CD8-positive, alpha-beta memory T cell (primary cell): ENCODE data around the gene CORO2B. TPM values are rescaled to one million over a fixed set of nuclear protein-coding genes. Genes with fewer than 3 reads are reported as not detected.

Source experiments
- CTCF ChIA-PET: fragments of 350-600 bp; sonication (Branson Sonifier 250); formaldehyde crosslinking; loops from one replicate; lab custom pipeline; 2021; ENCODE audit warnings: antibody characterized with exemption; lab: Charles Lee
- POLR2A ChIA-PET: fragments of 350-600 bp; sonication (Branson Sonifier 250); formaldehyde crosslinking; loops from one replicate; lab custom pipeline; 2021; ENCODE audit warnings: antibody characterized with exemption; lab: Charles Lee
- DNase-seq, 5 donors: peaks; one replicate each; pipeline versions ENCODE4 v3.0.0 to v3.0.0-alpha.2; 2020 to 2022; ENCODE audit warnings: mixed read lengths in 1 of 5
- H3K27ac ChIP-seq: one replicate; pipeline ENCODE4 v1.7.0; 2013; ENCODE audit warnings: low read depth, mild to moderate bottlenecking, low read length, moderate library complexity
- H3K27me3 ChIP-seq: 2 replicates; pipeline ENCODE4 v1.7.0; 2013; ENCODE audit warnings: low read length, mild to moderate bottlenecking; ENCODE audit not compliant: insufficient read depth, poor library complexity, severe bottlenecking
- H3K36me3 ChIP-seq: 2 replicates; pipeline ENCODE4 v1.7.0; 2013; ENCODE audit warnings: mild to moderate bottlenecking, low read length, moderate library complexity; ENCODE audit not compliant: insufficient read depth
- H3K4me1 ChIP-seq: 2 replicates; pipeline ENCODE4 v1.7.0; 2013; ENCODE audit warnings: mild to moderate bottlenecking, low read length, moderate library complexity; ENCODE audit not compliant: insufficient read depth
- H3K4me3 ChIP-seq: 2 replicates; pipeline ENCODE4 v1.7.0; 2013; ENCODE audit warnings: mild to moderate bottlenecking, low read length
- H3K9me3 ChIP-seq: 2 replicates; pipeline ENCODE4 v1.7.0; 2013; ENCODE audit warnings: mild to moderate bottlenecking, low read length
- H3K27ac Mint-ChIP-seq, 8 donors: one replicate each; pipeline ENCODE4 v1.8.0; 2020 to 2021; ENCODE audit warnings: mixed read lengths in 8 of 8, mild to moderate bottlenecking in 6 of 8, inconsistent platforms in 3 of 8, moderate library complexity in 3 of 8
- H3K27me3 Mint-ChIP-seq, 2 donors: one replicate each; pipeline ENCODE4 v1.8.0; 2020 to 2021; ENCODE audit warnings: mixed read lengths in 2 of 2, mild to moderate bottlenecking in 1 of 2, moderate library complexity in 1 of 2
- H3K36me3 Mint-ChIP-seq, 3 donors: one replicate each; pipeline ENCODE4 v1.8.0; 2020 to 2021; ENCODE audit warnings: mixed read lengths in 3 of 3, inconsistent platforms in 1 of 3, mild to moderate bottlenecking in 1 of 3
- H3K4me1 Mint-ChIP-seq, 3 donors: one replicate each; pipeline ENCODE4 v1.8.0; 2020 to 2021; ENCODE audit warnings: mixed read lengths in 3 of 3, inconsistent platforms in 1 of 3, mild to moderate bottlenecking in 1 of 3
- H3K4me3 Mint-ChIP-seq, 7 donors: one replicate each; pipeline ENCODE4 v1.8.0; 2020 to 2021; ENCODE audit warnings: mixed read lengths in 7 of 7, mild to moderate bottlenecking in 6 of 7, moderate library complexity in 4 of 7, inconsistent platforms in 2 of 7
- H3K9me3 Mint-ChIP-seq, 5 donors: one replicate each; pipeline ENCODE4 v1.8.0; 2020 to 2022; ENCODE audit warnings: mixed read lengths in 5 of 5, mild to moderate bottlenecking in 3 of 5, moderate library complexity in 2 of 5, inconsistent platforms in 1 of 5
- polyA plus RNA-seq: library from polyadenylated mRNA; unstranded; fragments of 300-500 nt; fragmentation: Illumina TruSeq; gene quantifications from one replicate; pipeline ENCODE4 v1.2.3, GENCODE V29; 2021
- total RNA-seq, 2 experiments: library from RNA; stranded (reverse); gene quantifications; one replicate each; pipeline ENCODE4 v1.2.3, GENCODE V29; 2021

Gene CORO2B
- total and polyA plus RNA-seq, 3 experiments from 2014 or later = not detected

DNA sequence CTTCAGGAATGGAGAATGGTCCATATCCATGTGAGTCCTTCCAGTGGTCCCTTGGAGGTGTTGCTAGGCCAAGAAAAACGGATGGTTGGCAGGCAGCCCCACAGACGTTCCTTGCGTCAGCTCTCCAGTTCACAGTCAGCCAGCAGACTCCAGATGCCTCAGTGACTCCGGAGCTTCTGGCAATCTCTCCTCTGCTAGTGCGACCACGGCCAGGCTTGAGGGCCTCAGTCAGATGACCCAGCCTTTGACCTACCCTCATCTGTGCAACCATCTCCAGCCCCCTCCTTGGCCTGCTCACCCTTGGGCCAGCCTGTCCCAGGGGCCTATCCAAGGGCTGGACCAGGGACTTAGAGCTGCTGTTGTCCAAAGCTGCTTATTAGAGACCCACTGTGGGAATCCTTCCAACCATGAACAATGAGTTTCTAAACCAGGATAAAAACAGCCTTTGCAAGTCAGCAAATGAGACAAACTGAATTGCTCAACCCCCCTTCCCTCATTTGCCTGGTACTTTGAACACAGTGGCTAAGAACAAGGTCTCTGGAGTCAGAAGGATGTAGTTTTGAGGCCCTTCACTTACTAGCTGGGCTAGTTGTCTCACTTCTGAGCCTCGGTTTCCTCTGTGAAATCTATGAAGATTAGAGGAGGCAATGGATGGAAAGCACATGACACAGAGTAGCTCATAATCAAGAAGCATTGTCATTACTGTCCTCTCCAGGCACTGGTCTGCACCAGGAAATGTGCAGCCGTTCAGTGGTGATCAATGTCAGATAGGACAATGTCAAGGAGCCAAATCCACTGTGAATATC is 197.1 kb downstream of the CORO2B start:
- H3K9me3 ChIP-seq = no peaks in the 10 kb centered on the region
- no peak overlapping the region for H3K27ac ChIP-seq
- CTCF ChIA-PET = interaction anchor here (0.9 kb wide), 1 partner anchor 9 kb away, joined by 3 read pairs; no protein-coding TSS in a partner anchor
- POLR2A ChIA-PET = interaction anchor here (0.6 kb wide), 1 partner anchor 49 kb away, joined by 8 read pairs; no protein-coding TSS in a partner anchor
- H3K27me3 Mint-ChIP-seq = peaks cover 0 to 1% of the 10 kb centered on the region in 2 donors
- H3K27me3 ChIP-seq = no peaks in the 10 kb centered on the region
- H3K36me3 Mint-ChIP-seq = peaks cover 3 to 31% (median 11%) of the 10 kb centered on the region in 3 donors
- H3K4me3 Mint-ChIP-seq = no peak overlapping the region
- H3K4me1 Mint-ChIP-seq = no peaks in the 10 kb centered on the region
- H3K9me3 Mint-ChIP-seq = no peaks in the 10 kb centered on the region
- peaks cover 5% of the 10 kb centered on the region for H3K36me3 ChIP-seq
- no peak for DNase-seq
- no peak overlapping the region for H3K4me3 ChIP-seq
- peak overlapping the region in 4 of 8 donors; percentile 17 to 72 (median 28) for H3K27ac Mint-ChIP-seq
- no peaks in the 10 kb centered on the region for H3K4me1 ChIP-seq

- H3K27me3 Mint-ChIP-seq = peaks cover 0 to 1% of the 10 kb centered on the region in 2 donors
- Histone ChIP-seq H3K4me1 (peaks cover 3% of the 10 kb centered on the region), H3K27ac (no peak overlapping the region), H3K36me3 (peaks cover 7% of the 10 kb centered on the region), H3K27me3 (no peaks in the 10 kb centered on the region), H3K9me3 (no peaks in the 10 kb centered on the region), H3K4me3 (no peak overlapping the region)
- peaks cover under 1 to 1% (median under 1%) of the 10 kb centered on the region in 3 donors for H3K4me1 Mint-ChIP-seq
- ChIA-PET POLR2A (interaction anchor here (0.6 kb wide), 1 partner anchor 49 kb away, joined by 8 read pairs; no protein-coding TSS in a partner anchor), CTCF (interaction anchor here (0.9 kb wide), 1 partner anchor 8 kb away, joined by 3 read pairs; no protein-coding TSS in a partner anchor)
- H3K9me3 Mint-ChIP-seq = no peaks in the 10 kb centered on the region
- DNase-seq = no peak
- peak overlapping the region in 5 of 8 donors; percentile 2 to 56 (median 11) for H3K27ac Mint-ChIP-seq
- no peak overlapping the region for H3K4me3 Mint-ChIP-seq
- peaks cover 1 to 34% (median 12%) of the 10 kb centered on the region in 3 donors for H3K36me3 Mint-ChIP-seq
Measured at GRCh38 chr15:68776477-68777270, 197.9 kb downstream of the CORO2B start.

Other genes with a start within 250 kb of the CORO2B start
- not detected for gene ITGA11, start 146.8 kb upstream of the CORO2B start, total RNA-seq
- not detected for gene ITGA11, start 146.8 kb upstream of the CORO2B start, polyA plus RNA-seq
- 100 to 1,000 TPM; 233 to 237 TPM for gene ANP32A, start 241.9 kb downstream of the CORO2B start, total RNA-seq
- gene ANP32A, start 241.9 kb downstream of the CORO2B start, polyA plus RNA-seq = 94.6 TPM